SJSA1 (cell line): Measurements from ENCODE around the gene YPEL5. TPM values are rescaled to one million over a fixed set of nuclear protein-coding genes. Genes with fewer than 3 reads are reported as not detected.

Experiments used
- DNase-seq, 2 experiments: peaks; one replicate each; pipeline ENCODE4 v3.0.0-alpha.2; 2015 to 2020; ENCODE audit warnings: low spot score in 2 of 2, low read depth in 1 of 2
- H3K27ac ChIP-seq: fragments of 250-450 bp; sonication (Bioruptor Pico); 2 replicates; pipeline ENCODE4 v1.5.1; 2020; ENCODE audit warnings: mild to moderate bottlenecking, moderate library complexity
- H3K27me3 ChIP-seq: fragments of 250-450 bp; sonication (Bioruptor Pico); replicated peaks from 2 replicates; pipeline ENCODE4 v1.5.1; 2020; ENCODE audit warnings: mild to moderate bottlenecking, moderate library complexity
- H3K36me3 ChIP-seq: fragments of 250-450 bp; sonication (Bioruptor Pico); 2 replicates; pipeline ENCODE4 v1.5.1; 2020; ENCODE audit warnings: mild to moderate bottlenecking
- H3K4me1 ChIP-seq: fragments of 250-450 bp; sonication (Bioruptor Pico); replicated peaks from 2 replicates; pipeline ENCODE4 v1.6.1; 2021; ENCODE audit warnings: mild to moderate bottlenecking
- H3K4me3 ChIP-seq: fragments of 250-450 bp; sonication (Bioruptor Pico); 2 replicates; pipeline ENCODE4 v1.5.1; 2020; ENCODE audit warnings: mild to moderate bottlenecking
- H3K9me3 ChIP-seq: fragments of 250-450 bp; sonication (Bioruptor Pico); replicated peaks from 2 replicates; pipeline ENCODE4 v1.5.1; 2020; ENCODE audit warnings: mild to moderate bottlenecking
- total RNA-seq: library from RNA; depleted of rRNA; stranded (reverse); fragments of >200 nt; shearing (Covaris generic); gene quantifications from 2 replicates; pipeline ENCODE4 v1.2.3, GENCODE V29; 2014

Gene YPEL5
- total RNA-seq, 1 experiment from 2014 or later: 44.9 TPM

DNA sequence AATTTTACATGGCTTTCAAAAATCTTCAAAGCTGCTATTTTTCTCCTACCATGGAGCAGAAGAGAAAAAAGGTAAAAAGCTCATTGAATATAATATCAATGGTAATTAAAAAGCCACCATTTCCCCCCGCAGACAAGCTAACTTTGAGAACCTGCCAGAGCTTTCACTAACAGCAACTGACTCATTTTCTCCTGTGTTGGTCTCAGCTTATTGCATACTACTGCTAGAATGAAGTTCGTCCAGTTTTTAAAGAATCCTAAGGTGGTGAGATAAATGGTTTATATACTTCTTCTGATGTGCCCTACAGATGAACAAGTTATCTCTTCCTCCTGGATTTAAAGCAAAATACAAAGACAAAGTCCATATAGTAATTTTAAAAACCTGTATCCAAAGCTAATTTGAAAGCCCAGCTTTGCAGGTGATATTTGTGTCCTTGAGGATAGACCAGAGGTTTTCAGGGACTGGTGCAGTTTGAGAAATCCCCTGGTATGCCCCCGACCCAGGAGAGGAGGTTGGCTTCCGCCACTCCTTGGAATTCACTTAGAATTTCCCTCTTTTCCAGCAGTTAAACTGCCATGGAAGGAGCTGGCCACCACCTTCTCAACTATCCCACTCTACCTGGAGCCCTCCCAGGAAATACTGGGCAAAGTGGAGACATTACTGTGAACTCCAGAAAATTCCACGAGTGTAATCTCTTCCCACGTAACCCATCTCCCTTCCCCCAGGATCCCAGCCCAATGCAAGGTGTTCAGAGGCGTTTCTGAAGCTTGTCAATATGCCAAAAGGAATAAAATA is 17.5 kb downstream of the YPEL5 start:
- Histone ChIP-seq H3K27me3 (no peaks in the 10 kb centered on the region), H3K36me3 (peaks cover 13% of the 10 kb centered on the region), H3K4me1 (no peaks in the 10 kb centered on the region), H3K27ac (no peak overlapping the region), H3K9me3 (no peaks in the 10 kb centered on the region), H3K4me3 (no peak overlapping the region)
- no peak for DNase-seq

DNA sequence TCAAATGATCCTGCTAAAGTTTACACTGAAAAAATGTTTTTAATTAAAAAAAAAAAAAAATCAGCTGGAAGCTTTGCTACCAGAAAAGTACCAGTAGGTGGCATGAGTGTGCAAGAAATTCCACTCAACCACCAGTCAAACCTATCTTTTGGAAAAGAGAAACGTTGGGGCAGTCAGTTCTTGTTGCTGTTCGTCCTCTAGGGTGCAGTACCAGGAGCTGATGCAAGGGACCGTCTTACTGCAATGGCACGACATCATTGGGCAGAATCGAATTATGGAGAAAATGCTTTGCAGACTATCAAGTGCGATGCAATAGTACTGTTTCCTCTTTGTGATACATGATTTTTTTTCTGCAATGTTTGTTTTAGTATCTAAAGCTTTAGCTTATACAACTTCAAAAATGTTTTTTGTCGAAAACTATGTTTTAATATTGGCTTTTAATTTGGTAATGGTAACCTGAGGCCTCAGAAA is 18.3 kb downstream of the YPEL5 start:
- peak; percentile 66 to 74 for DNase-seq
- H3K4me3 ChIP-seq: no peak overlapping the region
- H3K36me3 ChIP-seq: peaks cover 5% of the 10 kb centered on the region
- H3K27ac ChIP-seq: no peak overlapping the region
- H3K9me3 ChIP-seq: no peaks in the 10 kb centered on the region
- H3K4me1 ChIP-seq: no peaks in the 10 kb centered on the region
- no peaks in the 10 kb centered on the region for H3K27me3 ChIP-seq

DNA sequence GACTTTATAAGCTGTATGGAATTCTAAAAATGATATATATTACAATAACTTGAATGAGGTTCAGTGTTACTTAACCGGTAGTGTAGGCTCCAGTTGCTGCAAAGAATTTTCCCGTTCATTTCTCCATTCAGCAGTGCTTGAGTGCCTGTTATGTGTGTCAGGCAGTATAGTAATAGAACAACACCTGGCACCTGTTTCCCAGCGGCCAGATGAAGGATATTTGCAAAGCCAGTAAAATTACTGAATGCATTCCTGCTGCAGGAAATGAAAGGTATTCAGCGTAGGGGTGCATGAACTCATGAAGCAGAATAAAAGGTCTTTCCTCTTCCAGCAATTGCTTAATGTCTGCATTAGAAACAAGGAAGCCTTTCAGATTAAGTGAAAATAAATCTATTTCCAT is 18.8 kb downstream of the YPEL5 start:
- DNase-seq: no peak
- Histone ChIP-seq H3K4me1 (no peaks in the 10 kb centered on the region), H3K9me3 (no peaks in the 10 kb centered on the region), H3K27ac (no peak overlapping the region), H3K27me3 (no peaks in the 10 kb centered on the region), H3K4me3 (no peak overlapping the region), H3K36me3 (no peaks in the 10 kb centered on the region)

DNA sequence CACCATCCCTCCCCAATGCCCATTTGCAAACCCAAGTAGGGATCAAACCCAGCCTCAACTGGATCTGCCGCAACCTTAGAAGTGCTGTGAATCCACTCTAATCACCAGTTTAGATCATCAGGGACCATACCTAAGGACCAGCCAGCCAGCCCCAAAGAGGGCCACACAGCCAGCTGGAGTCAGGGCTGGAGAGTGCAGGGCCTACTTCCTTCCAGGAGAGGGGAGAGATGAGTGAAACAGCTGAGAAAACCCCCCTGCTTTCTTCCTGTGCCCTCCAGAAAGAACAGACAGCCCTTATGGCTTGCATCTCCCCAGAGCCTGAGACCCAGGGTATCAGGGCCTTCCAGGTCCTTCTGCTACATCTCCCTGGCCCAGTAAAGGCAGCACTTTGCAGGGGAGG is 25.8 kb downstream of the YPEL5 start:
- H3K36me3 ChIP-seq: no peaks in the 10 kb centered on the region
- H3K4me1 ChIP-seq: no peaks in the 10 kb centered on the region
- H3K27me3 ChIP-seq: no peaks in the 10 kb centered on the region
- no peaks in the 10 kb centered on the region for H3K9me3 ChIP-seq
- H3K4me3 ChIP-seq: no peak overlapping the region
- no peak for DNase-seq
- no peak overlapping the region for H3K27ac ChIP-seq

DNA sequence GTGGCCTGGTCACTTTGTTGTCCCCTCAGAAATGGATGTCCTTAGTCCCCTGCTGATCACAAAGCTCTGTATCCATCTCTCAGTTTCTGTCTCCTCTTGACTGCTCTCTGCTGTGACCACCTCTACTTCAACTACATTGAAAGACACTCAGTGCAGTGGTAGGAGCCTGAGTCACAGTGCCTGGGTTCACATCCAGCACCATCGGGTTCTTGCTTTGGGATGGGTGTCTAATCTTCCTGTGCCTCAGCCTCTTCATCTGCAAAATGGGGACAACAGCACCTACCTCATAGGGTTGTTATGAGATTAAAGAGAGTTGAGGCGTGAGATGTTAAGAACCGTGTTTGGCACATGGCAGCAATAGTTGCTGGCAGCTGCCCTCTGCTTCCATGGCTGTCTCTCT is 30.6 kb downstream of the YPEL5 start:
- no peak overlapping the region for H3K4me3 ChIP-seq

DNA sequence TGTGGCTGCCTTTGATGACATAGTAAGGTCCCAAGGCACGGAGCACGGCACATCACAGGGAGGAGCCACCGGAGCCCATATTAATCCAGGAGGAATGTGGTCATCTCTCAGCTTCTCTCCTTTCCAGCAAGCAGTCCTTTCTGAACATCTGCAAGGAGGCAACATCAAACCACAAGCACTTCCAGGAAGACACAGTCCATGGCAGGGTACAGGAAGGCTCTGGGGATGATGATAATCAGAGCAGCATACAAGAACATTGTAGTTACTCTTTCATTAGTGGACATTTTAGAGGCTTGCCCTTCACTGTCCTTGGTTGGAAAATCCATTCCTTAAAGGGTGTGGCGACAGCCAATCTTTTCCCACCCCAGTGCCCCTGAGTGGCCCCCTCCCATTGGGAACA is 31.1 kb downstream of the YPEL5 start:
- DNase-seq: no peak
- H3K27me3 ChIP-seq: no peaks in the 10 kb centered on the region
- no peak overlapping the region for H3K27ac ChIP-seq
- no peak overlapping the region for H3K4me3 ChIP-seq
- H3K4me1 ChIP-seq: no peaks in the 10 kb centered on the region
- no peaks in the 10 kb centered on the region for H3K36me3 ChIP-seq
- no peaks in the 10 kb centered on the region for H3K9me3 ChIP-seq

More for the DNA sequence above, 30.6 kb downstream of the YPEL5 start:
- no peak for DNase-seq
- Histone ChIP-seq H3K4me1 (no peaks in the 10 kb centered on the region), H3K36me3 (no peaks in the 10 kb centered on the region), H3K9me3 (no peaks in the 10 kb centered on the region), H3K27me3 (no peaks in the 10 kb centered on the region), H3K27ac (no peak overlapping the region)

DNA sequence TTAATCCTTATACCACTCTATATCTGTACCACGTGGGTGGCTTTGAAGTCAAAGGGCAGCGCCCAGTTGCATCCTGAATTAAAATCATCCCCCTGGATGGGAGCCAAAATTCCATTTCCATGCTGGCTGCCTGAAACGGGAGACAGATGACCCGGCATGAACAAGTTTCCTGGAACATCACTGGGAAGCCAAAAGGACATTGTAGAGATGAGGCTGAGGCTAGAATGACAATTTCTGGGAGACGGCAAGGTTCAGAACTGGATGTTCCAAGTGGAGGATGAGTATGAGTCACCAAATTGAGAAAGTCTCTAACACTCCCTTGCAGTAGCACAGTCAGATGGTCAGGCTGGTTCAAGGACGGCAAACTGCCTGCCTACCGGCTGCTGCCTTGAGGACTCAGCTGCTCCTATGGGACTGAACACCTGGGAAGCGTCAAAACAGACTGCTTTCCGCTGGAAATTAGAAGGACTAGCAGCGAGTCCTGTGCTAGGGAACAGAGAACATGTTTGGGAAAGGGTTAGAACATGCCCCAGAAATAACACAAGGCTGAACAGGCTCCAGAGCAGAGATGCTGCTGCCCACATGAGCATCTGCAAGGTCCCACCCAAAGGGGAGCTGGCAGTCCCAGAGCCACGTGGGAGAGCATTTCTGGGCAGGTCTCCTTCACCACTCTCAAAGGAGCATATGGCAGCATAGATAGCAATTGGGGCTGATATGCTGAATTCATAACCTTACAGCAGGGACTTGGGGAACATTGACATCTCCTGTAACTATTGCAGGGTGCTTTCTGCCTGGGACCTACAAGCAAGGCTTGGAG is 32.0 kb downstream of the YPEL5 start:
- no peak for DNase-seq
- Histone ChIP-seq H3K9me3 (no peaks in the 10 kb centered on the region), H3K36me3 (no peaks in the 10 kb centered on the region), H3K27ac (no peak overlapping the region), H3K4me1 (no peaks in the 10 kb centered on the region), H3K27me3 (no peaks in the 10 kb centered on the region), H3K4me3 (no peak overlapping the region)

DNA sequence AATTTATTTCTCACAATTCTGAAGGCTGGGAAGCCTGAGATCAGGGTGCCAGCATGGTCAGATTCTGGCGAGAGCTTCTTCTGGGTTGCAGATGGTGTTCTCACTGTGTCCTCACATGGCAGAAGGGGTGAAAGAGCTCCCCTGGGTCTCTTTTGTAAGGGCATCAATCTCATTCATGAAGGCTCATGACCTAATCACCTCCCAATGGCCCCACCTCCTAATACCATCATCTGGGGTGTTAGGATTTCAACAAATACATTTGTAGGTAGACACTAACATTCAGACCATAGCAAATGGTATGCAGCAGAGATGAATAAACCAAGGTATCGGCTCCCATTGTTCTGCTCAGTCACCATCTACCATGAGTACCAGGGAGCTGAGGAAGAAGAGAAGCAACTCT is 32.7 kb downstream of the YPEL5 start:
- no peaks in the 10 kb centered on the region for H3K4me1 ChIP-seq
- no peaks in the 10 kb centered on the region for H3K27me3 ChIP-seq
- H3K36me3 ChIP-seq: no peaks in the 10 kb centered on the region
- H3K4me3 ChIP-seq: no peak overlapping the region
- DNase-seq: no peak
- H3K9me3 ChIP-seq: no peaks in the 10 kb centered on the region
- H3K27ac ChIP-seq: no peak overlapping the region

DNA sequence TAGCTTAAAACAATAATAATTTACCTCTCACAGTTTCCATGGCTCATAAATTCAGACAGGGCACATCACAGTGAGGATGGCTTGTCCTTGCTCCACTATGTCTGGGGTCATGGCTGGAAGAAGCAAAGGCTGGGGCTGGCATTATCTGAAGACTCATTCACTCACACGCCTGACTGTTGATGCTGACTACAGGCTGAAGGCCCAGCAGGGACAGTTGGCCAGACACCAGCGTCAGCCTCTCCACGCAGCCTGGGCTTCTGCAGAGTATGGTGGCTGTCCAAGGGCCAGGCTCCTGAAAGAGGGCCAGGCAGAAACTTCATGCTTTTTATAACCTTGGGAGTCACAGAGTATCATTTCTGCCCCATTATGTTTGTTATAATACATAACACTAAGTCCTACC is 33.4 kb downstream of the YPEL5 start:
- Histone ChIP-seq H3K27ac (no peak overlapping the region), H3K9me3 (no peaks in the 10 kb centered on the region), H3K36me3 (no peaks in the 10 kb centered on the region), H3K4me3 (no peak overlapping the region), H3K4me1 (no peaks in the 10 kb centered on the region), H3K27me3 (no peaks in the 10 kb centered on the region)
- no peak for DNase-seq

DNA sequence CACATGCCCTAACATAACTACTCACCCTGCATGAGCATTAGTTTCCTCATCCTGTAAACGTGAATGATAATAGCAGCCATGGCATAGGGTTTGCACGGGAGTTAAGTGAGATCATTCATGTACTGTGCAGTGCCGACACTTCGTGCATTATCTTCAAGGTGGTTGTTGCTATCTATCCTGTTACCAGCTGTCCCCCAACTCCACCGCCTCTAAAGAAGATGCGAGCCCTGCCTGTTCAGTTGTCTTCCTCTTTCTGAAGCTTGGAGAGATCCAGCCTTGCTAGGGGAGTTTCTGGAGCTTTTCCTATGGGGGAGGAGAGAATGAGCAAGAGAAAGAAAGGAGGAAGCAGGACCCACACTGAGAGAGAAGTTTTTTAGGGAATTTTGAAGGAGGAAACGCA is 34.4 kb downstream of the YPEL5 start:
- no peaks in the 10 kb centered on the region for H3K9me3 ChIP-seq
- no peak overlapping the region for H3K4me3 ChIP-seq
- H3K4me1 ChIP-seq: no peaks in the 10 kb centered on the region
- no peak overlapping the region for H3K27ac ChIP-seq
- H3K27me3 ChIP-seq: no peaks in the 10 kb centered on the region
- H3K36me3 ChIP-seq: no peaks in the 10 kb centered on the region
- DNase-seq: no peak

DNA sequence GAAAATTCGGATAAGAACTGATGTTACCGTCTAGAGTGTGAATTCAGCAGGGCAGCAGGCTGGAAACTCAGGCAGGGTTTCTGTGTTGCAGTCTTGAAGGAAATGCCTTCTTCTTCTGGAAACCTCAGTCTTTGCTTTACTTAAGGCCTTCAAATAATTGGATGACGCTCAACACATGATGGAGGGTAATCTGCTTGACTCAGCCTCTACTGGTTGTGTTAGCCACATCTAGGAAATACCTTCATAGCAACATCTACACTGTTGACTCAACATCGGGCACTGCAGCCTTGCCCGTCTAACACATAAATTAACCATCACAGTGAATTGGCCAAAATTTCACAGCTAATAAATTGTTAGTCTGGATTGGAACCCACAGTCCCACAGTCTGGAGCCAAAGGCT is 37.2 kb downstream of the YPEL5 start:
- no peak for DNase-seq
- H3K27ac ChIP-seq: no peak overlapping the region
- no peaks in the 10 kb centered on the region for H3K36me3 ChIP-seq
- no peak overlapping the region for H3K4me3 ChIP-seq
- no peaks in the 10 kb centered on the region for H3K9me3 ChIP-seq
- H3K27me3 ChIP-seq: no peaks in the 10 kb centered on the region
- no peaks in the 10 kb centered on the region for H3K4me1 ChIP-seq

DNA sequence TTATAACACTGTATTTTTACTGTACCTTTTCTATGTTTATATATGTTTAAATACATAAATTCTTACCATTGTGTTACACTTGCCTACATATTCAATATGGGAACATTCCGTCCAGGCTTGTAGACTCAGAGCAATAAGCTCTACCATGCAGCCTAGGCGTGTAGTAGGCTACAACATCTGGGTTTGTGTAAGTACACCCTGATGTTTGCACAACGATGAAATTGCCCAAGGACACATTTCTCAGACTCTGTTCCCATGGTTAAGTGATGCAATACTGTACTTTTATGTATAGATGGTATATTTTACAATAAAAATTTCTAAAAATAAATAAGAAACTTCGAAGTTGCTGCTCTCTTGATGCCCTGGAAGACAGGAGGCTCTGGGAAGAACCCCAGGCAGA is 38.4 kb downstream of the YPEL5 start:
- no peak overlapping the region for H3K27ac ChIP-seq
- no peak overlapping the region for H3K4me3 ChIP-seq
- H3K36me3 ChIP-seq: no peaks in the 10 kb centered on the region
- H3K9me3 ChIP-seq: no peaks in the 10 kb centered on the region
- no peak for DNase-seq
- no peaks in the 10 kb centered on the region for H3K27me3 ChIP-seq
- no peaks in the 10 kb centered on the region for H3K4me1 ChIP-seq

DNA sequence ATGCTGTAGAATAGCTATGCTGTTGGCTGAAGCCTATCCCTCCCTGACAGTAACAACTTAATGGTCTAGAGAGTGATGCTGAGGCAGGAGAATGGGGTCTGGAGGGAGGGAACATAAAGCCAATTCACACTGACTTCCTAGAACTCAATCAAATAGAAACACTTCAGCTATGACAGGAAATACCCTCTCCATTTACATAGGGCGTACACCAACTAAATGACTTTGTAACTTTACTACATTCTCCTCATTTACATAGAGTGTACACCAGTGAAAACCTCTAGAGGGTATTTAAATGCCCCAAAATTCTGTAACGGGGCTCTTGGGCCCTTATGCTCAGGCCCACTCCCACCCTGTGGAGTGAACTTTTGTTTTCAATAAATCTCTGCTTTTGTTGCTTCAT is 41.5 kb downstream of the YPEL5 start:
- no peaks in the 10 kb centered on the region for H3K9me3 ChIP-seq
- H3K27ac ChIP-seq: no peak overlapping the region
- no peaks in the 10 kb centered on the region for H3K27me3 ChIP-seq
- no peak for DNase-seq
- H3K4me3 ChIP-seq: no peak overlapping the region
- H3K36me3 ChIP-seq: no peaks in the 10 kb centered on the region
- H3K4me1 ChIP-seq: no peaks in the 10 kb centered on the region

DNA sequence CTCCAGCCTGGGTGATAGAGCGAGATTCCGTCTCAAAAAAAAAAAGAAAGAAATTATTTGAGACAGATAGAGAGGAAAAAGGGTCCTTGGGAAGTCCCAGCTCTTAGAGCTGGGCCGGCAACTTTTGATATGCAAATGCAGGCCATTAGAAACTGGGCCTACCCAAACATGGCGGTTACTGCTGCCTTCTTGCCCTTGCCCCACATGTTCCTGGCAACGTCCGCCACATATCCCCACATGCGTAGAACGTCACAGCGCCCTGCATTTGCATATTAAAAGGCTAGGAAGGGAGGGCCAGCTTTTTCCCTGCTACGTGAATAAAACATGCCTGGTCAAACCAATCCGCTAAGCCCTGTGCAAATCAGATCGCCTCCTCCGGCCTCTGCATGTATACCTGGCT is 43.8 kb downstream of the YPEL5 start:
- Histone ChIP-seq H3K27me3 (no peaks in the 10 kb centered on the region), H3K9me3 (no peaks in the 10 kb centered on the region), H3K4me3 (no peak overlapping the region), H3K27ac (no peak overlapping the region), H3K36me3 (no peaks in the 10 kb centered on the region), H3K4me1 (no peaks in the 10 kb centered on the region)
- no peak for DNase-seq
